Measurements from ENCODE around the gene CLSTN1.

CLSTN1 gene

GRCh38 chr1:9850442-9851162 is 26.8 kb upstream of the CLSTN1 start:
- DNase-seq: no peak

- DNase-seq: peak; percentile 94
Measured at GRCh38 chr1:9849691-9850441, 26.1 kb upstream of the CLSTN1 start.

GRCh38 chr1:9848022-9848421 is 24.3 kb upstream of the CLSTN1 start:
- DNase-seq: no peak

- no peak for DNase-seq
Measured at GRCh38 chr1:9847269-9847668, 23.5 kb upstream of the CLSTN1 start.

GRCh38 chr1:9846611-9847171 is 22.9 kb upstream of the CLSTN1 start:
- DNase-seq: no peak

- no peak for DNase-seq
Measured at GRCh38 chr1:9845914-9846313, 22.1 kb upstream of the CLSTN1 start.

- no peak for DNase-seq
Measured at GRCh38 chr1:9844756-9845155, 21.0 kb upstream of the CLSTN1 start.

- DNase-seq: no peak
Measured at GRCh38 chr1:9844106-9844505, 20.3 kb upstream of the CLSTN1 start.

- peak; percentile 63 for DNase-seq
Measured at GRCh38 chr1:9843576-9843945, 19.8 kb upstream of the CLSTN1 start.

GRCh38 chr1:9842781-9843575 is 19.2 kb upstream of the CLSTN1 start:
- DNase-seq: peak; percentile 68

GRCh38 chr1:9842073-9842711 is 18.4 kb upstream of the CLSTN1 start:
- DNase-seq: peak; percentile 93

GRCh38 chr1:9841460-9841859 is 17.7 kb upstream of the CLSTN1 start:
- no peak for DNase-seq

- peak; percentile 98 for DNase-seq
Measured at GRCh38 chr1:9840176-9840575, 16.4 kb upstream of the CLSTN1 start.

- no peak for DNase-seq
Measured at GRCh38 chr1:9838946-9839345, 15.2 kb upstream of the CLSTN1 start.

GRCh38 chr1:9836632-9836960 is 12.8 kb upstream of the CLSTN1 start:
- no peak for DNase-seq

GRCh38 chr1:9835758-9836631 is 12.2 kb upstream of the CLSTN1 start:
- DNase-seq: peak; percentile 65

GRCh38 chr1:9835404-9835757 is 11.6 kb upstream of the CLSTN1 start:
- no peak for DNase-seq

- no peak for DNase-seq
Measured at GRCh38 chr1:9833632-9834031, 9.9 kb upstream of the CLSTN1 start.

GRCh38 chr1:9827558-9828185 is 3.9 kb upstream of the CLSTN1 start:
- DNase-seq: peak; percentile 19

- no peak for DNase-seq
Measured at GRCh38 chr1:9826616-9827015, 2.9 kb upstream of the CLSTN1 start.

GRCh38 chr1:9826087-9826486 is 2.3 kb upstream of the CLSTN1 start:
- no peak for DNase-seq
